Activated naive CD4-positive, alpha-beta T cell treated with anti-CD3 and anti-CD28 coated beads, Interleukin-2, amount 50 U/mL, for 16 hours (primary cell): ENCODE results near the gene SP8.

Experiments
- DNase-seq: peaks from one replicate; pipeline ENCODE4 v3.0.0-alpha.2; 2020

SP8 gene

GRCh38 chr7:20793694-20794394 lies 7.2 kb upstream of the SP8 start:
- no peak for DNase-seq

GRCh38 chr7:20793248-20793647 lies 6.6 kb upstream of the SP8 start:
- DNase-seq, result no peak

GRCh38 chr7:20791538-20792434 lies 5.1 kb upstream of the SP8 start:
- DNase-seq, result no peak

GRCh38 chr7:20790375-20790774 lies 3.7 kb upstream of the SP8 start:
- DNase-seq, result no peak

- no peak for DNase-seq
Observed at GRCh38 chr7:20788420-20788990, 1.8 kb upstream of the SP8 start.

GRCh38 chr7:20787660-20788419 lies 1.2 kb upstream of the SP8 start:
- no peak for DNase-seq

GRCh38 chr7:20786421-20786778 lies 286 bp downstream of the SP8 start:
- no peak for DNase-seq

GRCh38 chr7:20786049-20786412 lies 655 bp downstream of the SP8 start:
- no peak for DNase-seq

GRCh38 chr7:20785157-20786048 lies 1.3 kb downstream of the SP8 start:
- no peak for DNase-seq

GRCh38 chr7:20784388-20785156 lies 2.1 kb downstream of the SP8 start:
- DNase-seq, result no peak

GRCh38 chr7:20783700-20784387 lies 2.8 kb downstream of the SP8 start:
- DNase-seq, result no peak

- no peak for DNase-seq
Observed at GRCh38 chr7:20783125-20783699, 3.5 kb downstream of the SP8 start.

GRCh38 chr7:20779041-20779440 lies 7.6 kb downstream of the SP8 start:
- DNase-seq, result no peak

- DNase-seq, result no peak
Observed at GRCh38 chr7:20778063-20778721, 8.5 kb downstream of the SP8 start.

- no peak for DNase-seq
Observed at GRCh38 chr7:20777377-20778062, 9.2 kb downstream of the SP8 start.

- DNase-seq, result no peak
Observed at GRCh38 chr7:20776942-20777341, 9.7 kb downstream of the SP8 start.

GRCh38 chr7:20776214-20776911 lies 10.3 kb downstream of the SP8 start:
- DNase-seq, result no peak

GRCh38 chr7:20754001-20754400 lies 32.7 kb downstream of the SP8 start:
- DNase-seq, result no peak

- DNase-seq, result no peak
Observed at GRCh38 chr7:20749906-20750305, 36.8 kb downstream of the SP8 start.
